Vagina (tissue), 2 donors: ENCODE results near the gene MANEAL.

Experiments used
- CTCF ChIP-seq, 3 experiments: fragments of 450-650 bp in 2 of 3; fragments of 200-600 bp in 1 of 3; sonication (generic) in 1 of 3; IDR thresholded peaks; one replicate each; pipeline ENCODE4 v1.5.1; 2017 to 2019; ENCODE audit warnings: antibody characterized with exemption in 3 of 3, mild to moderate bottlenecking in 2 of 3, moderate library complexity in 2 of 3
- POLR2A ChIP-seq, 2 donors: fragments of 450-650 bp; IDR thresholded peaks; one replicate each; pipeline ENCODE4 v1.6.1; 2017; ENCODE audit warnings: antibody characterized with exemption in 2 of 2, mild to moderate bottlenecking in 2 of 2, moderate library complexity in 2 of 2
- POLR2AphosphoS5 ChIP-seq, 2 donors: sonication (generic); formaldehyde crosslinking; IDR thresholded peaks; one replicate each; pipeline ENCODE4 v1.9.0; 2017; ENCODE audit warnings: antibody characterized with exemption in 2 of 2, mild to moderate bottlenecking in 2 of 2, low read depth in 1 of 2; ENCODE audit not compliant: insufficient read depth in 1 of 2

- no peak for TF ChIP-seq POLR2AphosphoS5 (IDR thresholded peaks at IDR 0.05; ENCODE audit: insufficient read depth in 1 of 2, low read depth in 1 of 2)
- TF ChIP-seq CTCF (IDR thresholded peaks at IDR 0.05): no peak
- no peak for TF ChIP-seq POLR2A (IDR thresholded peaks at IDR 0.05)
These were observed 45.1 kb upstream of the MANEAL start for GRCh38 chr1:37748565-37748964.
